ENCODE data around the gene POLA1.

- TF ChIP-seq CTCF (IDR thresholded peaks at IDR 0.05; ENCODE audit: low read depth, low read length) (no peak), EZH2phosphoT487 (IDR thresholded peaks at IDR 0.05; ENCODE audit: low read depth) (no peak)
Measured at GRCh38 chrX:24728530-24728929, 34.8 kb downstream of the POLA1 start.

Measured in OCI-LY3 (cell line).